Mucosa of rectum (tissue), 2 donors: Measurements from ENCODE around the gene KRT4.

Experiments
- H3K27ac ChIP-seq, 2 donors: one replicate each; pipeline ENCODE4 v1.7.0; 2013; ENCODE audit warnings: inconsistent platforms in 2 of 2, low read depth in 2 of 2, low read length in 2 of 2
- H3K27me3 ChIP-seq, 2 donors: one replicate each; pipeline ENCODE4 v1.7.0; 2013; ENCODE audit warnings: low read length in 2 of 2; ENCODE audit not compliant: control insufficient read depth in 2 of 2, insufficient read depth in 2 of 2
- H3K36me3 ChIP-seq, 2 donors: one replicate each; pipeline ENCODE4 v1.7.0; 2013; ENCODE audit warnings: low read length in 2 of 2; ENCODE audit not compliant: control insufficient read depth in 2 of 2, insufficient read depth in 2 of 2
- H3K4me1 ChIP-seq, 2 donors: one replicate each; pipeline ENCODE4 v1.7.0; 2013; ENCODE audit warnings: low read length in 2 of 2, mild to moderate bottlenecking in 1 of 2; ENCODE audit not compliant: control insufficient read depth in 2 of 2, insufficient read depth in 2 of 2
- H3K4me3 ChIP-seq, 2 donors: one replicate each; pipeline ENCODE4 v1.7.0; 2013; ENCODE audit warnings: low read length in 2 of 2
- H3K9ac ChIP-seq, 2 donors: one replicate each; pipeline ENCODE4 v1.7.0; 2013; ENCODE audit warnings: low read length in 2 of 2, low read depth in 1 of 2, mild to moderate bottlenecking in 1 of 2
- H3K9me3 ChIP-seq, 2 donors: one replicate each; pipeline ENCODE4 v1.7.0; 2013; ENCODE audit warnings: low read length in 2 of 2; ENCODE audit not compliant: control insufficient read depth in 2 of 2
- donor health status: healthy.
- donor health status: Normal muscosa, but diverticular disease.

The KRT4 gene

DNA sequence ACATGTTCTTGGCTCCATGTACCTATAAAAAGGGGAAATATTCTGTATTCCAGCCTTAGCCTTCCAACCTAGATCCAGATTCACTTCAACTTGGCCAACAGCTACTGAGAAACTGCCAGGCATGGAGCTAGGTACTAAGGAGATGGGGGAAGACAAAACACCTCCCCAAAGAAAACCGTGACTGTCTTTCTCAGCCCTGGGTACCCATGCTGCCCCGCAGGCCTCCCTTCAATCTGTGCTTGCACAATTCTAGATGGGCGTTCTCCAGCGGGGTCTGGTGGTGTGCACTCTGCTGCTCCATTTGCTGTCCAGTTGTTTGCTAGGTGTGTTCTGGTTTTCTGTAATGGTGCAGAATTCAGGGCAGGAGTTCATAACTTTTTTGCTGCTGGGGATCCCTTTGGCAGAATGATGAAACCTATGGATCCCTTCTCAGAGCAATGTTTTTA lies 817 bp upstream of the KRT4 start:
- Histone ChIP-seq H3K27me3 (no peaks in the 10 kb centered on the region), H3K9ac (no peak overlapping the region), H3K27ac (no peak overlapping the region), H3K4me3 (no peak overlapping the region), H3K36me3 (no peaks in the 10 kb centered on the region), H3K9me3 (no peaks in the 10 kb centered on the region), H3K4me1 (no peaks in the 10 kb centered on the region)

DNA sequence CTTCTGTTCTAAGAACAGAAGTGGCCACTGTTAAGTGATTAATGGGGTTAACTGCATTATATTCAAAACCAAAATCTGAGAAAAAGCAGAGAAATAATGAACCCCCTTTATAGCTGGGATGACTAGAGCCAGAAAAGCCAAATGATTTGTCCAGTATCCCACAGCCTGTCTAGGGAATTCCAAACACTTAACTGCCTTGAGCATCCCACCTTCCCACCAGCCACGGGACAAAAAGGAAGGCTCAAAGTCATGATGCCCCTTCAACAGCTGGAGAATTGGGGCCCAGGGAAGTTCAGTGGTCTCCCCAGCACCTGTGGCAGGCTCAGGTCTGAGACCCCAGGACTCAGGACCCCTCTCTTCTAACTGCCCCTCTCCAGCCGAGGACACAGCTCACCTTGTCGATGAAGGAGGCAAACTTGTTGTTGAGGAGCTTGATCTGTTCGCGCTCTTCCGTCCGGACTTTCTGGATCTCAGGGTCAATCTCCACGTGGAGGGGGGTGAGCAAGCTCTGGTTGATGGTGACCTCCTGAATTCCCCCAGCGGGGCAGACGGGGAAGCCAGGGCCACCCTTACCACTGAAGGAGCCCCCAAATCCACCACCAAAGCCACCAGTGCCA lies 605 bp downstream of the KRT4 start:
- Histone ChIP-seq H3K4me1 (no peaks in the 10 kb centered on the region), H3K9me3 (no peaks in the 10 kb centered on the region), H3K36me3 (no peaks in the 10 kb centered on the region), H3K4me3 (no peak overlapping the region), H3K9ac (no peak overlapping the region), H3K27ac (no peak overlapping the region), H3K27me3 (no peaks in the 10 kb centered on the region)

DNA sequence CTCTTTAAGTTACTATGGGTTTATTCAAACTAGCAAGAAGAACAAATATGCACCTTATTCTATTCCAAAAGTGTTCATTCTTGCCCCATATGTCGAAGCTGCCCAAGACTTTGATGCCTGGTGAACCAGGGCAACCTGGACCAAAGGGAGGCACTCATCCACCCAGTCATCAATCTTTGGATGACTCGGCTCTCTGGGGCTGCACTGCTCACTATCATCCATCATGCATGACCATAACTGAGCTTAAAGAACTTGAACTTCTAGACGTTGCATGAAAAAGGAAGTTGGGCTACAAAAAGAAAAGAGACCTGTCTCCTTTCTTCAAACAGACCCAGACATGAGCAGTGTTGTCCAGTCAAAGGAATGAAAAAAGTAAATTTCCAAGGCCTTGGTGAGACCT lies 1.2 kb downstream of the KRT4 start:
- Histone ChIP-seq H3K27ac (no peak overlapping the region), H3K9me3 (no peaks in the 10 kb centered on the region), H3K36me3 (no peaks in the 10 kb centered on the region), H3K4me3 (no peak overlapping the region), H3K27me3 (no peaks in the 10 kb centered on the region), H3K9ac (no peak overlapping the region), H3K4me1 (no peaks in the 10 kb centered on the region)

DNA sequence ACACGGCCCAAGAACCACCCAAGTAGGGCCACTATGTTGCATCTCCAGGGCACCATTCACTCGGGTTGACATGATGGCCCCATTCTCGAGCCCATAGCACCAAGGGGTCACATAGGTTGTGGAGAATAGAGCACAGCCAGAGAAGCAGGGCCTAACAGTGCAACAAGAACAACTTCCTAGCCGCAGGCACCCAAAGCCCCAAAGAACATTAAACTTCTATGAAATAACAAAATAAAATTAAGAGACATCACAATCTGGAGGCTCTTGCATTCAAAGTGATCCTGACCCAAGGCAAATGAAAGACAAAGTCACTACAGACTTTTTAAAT lies 1.9 kb downstream of the KRT4 start:
- no peaks in the 10 kb centered on the region for H3K36me3 ChIP-seq
- no peak overlapping the region for H3K9ac ChIP-seq
- H3K9me3 ChIP-seq: no peaks in the 10 kb centered on the region
- no peak overlapping the region for H3K27ac ChIP-seq
- no peaks in the 10 kb centered on the region for H3K4me1 ChIP-seq
- no peak overlapping the region for H3K4me3 ChIP-seq
- H3K27me3 ChIP-seq: no peaks in the 10 kb centered on the region

DNA sequence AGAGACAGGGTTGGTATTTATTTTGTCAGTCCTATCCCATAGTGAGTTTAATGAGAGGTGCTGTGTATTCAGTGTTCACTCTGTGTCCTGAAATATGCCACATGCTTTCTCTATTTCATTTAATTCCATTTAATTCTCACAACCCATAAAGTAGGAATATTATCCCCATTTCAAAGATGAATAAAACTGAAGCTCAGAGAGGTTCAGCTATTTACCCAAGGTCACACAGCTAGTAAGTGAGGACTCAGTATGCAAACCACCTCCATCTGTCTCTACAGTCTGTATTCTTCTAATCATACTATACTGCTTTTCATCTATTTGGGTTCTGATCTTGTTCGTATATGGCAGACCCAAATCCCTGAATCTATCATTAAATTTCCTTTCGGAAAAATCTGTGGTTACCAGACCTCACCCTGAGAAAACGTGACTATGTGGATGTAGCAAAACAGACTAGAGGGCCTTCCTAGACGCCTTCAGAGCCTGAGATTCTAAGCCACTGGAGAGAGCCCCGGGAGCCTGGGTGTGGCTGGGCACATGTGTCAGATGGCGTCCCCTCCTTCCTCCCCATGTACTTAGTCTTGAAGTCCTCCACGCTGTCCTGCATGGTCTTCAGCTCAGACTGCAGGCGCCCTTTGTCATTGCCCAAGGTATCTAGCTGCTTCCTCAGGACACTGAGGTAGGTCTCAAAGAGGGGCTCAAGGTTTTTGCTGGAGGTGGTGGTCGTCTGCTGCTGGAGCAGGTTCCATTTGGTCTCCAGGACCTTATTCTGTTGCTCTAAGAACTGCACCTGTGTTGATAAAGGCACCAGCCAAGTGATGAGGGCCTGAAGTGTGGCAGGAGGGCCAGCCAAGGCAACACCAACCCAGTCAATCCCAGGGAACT lies 2.5 kb downstream of the KRT4 start:
- no peaks in the 10 kb centered on the region for H3K36me3 ChIP-seq
- no peak overlapping the region for H3K27ac ChIP-seq
- no peaks in the 10 kb centered on the region for H3K27me3 ChIP-seq
- H3K9me3 ChIP-seq: no peaks in the 10 kb centered on the region
- H3K4me1 ChIP-seq: no peaks in the 10 kb centered on the region
- no peak overlapping the region for H3K9ac ChIP-seq
- no peak overlapping the region for H3K4me3 ChIP-seq

DNA sequence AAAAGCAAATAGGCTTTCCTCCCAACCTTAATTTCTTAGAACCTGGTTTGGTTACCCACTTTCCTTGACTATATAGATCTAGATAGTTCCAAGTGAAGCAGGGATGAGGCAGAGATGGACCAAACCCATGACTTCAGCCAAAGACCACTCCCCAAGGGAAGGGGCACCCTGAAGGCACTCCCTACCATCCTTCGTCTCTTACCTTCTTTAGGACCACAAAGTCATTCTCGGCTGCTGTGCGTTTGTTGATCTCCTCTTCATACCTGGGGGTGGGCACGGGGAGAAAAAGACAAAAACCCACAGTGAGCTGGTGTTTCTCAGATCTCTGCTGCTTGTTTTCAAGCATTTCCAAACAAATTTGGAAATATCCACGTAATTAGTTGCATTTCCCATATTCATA lies 3.4 kb downstream of the KRT4 start:
- Histone ChIP-seq H3K9me3 (no peaks in the 10 kb centered on the region), H3K36me3 (no peaks in the 10 kb centered on the region), H3K4me1 (no peaks in the 10 kb centered on the region), H3K4me3 (no peak overlapping the region), H3K27ac (no peak overlapping the region), H3K27me3 (no peaks in the 10 kb centered on the region), H3K9ac (no peak overlapping the region)

DNA sequence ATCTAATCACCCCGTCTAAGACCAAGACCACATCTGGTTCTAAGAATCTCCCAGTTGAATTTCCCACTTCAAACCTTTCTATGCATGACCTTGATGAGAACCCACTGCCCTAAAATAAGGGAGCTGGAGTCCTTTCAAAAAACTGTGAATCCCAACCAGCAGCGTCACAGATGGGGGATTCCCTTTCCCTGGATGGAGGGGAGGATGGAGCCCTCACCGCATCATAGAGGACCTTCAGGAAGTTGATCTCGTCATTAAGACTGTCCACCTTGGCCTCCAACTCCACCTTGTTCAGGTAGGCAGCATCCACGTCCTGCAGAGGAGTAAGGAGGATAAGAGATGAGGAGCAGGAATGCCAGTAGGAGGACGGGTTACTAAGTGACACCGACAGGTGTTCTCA lies 4.8 kb downstream of the KRT4 start:
- Histone ChIP-seq H3K9ac (no peak overlapping the region), H3K4me3 (no peak overlapping the region), H3K27ac (no peak overlapping the region), H3K36me3 (no peaks in the 10 kb centered on the region), H3K27me3 (no peaks in the 10 kb centered on the region), H3K9me3 (no peaks in the 10 kb centered on the region), H3K4me1 (no peaks in the 10 kb centered on the region)

DNA sequence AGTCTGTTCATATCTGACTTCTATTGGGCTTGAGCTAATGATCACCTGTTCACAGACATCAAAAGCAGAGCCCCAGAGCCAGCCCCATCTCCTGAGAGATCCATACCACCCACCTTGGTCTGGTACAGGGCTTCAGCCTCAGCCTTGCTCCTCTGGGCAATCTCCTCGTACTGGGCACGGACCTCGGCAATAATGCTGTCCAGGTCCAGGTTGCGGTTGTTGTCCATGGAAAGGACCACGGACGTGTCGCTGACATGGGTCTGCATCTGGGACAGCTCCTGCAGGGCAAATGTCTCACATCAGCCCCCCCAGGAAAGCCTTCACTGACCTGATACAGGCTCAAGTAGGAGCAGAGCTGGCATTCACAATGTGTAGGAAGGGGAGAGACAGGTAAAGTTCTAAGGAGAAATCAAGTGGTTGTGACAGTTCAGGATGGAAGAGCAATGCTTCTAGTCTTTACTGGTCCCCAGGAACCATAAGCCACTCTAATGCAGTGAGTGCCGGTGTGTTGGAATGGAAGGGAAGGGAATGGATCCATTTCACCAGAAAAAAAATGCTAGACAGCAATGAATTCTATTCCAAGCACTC lies 5.2 kb downstream of the KRT4 start:
- no peak overlapping the region for H3K27ac ChIP-seq
- no peaks in the 10 kb centered on the region for H3K36me3 ChIP-seq
- H3K27me3 ChIP-seq: no peaks in the 10 kb centered on the region
- no peaks in the 10 kb centered on the region for H3K9me3 ChIP-seq
- no peak overlapping the region for H3K4me3 ChIP-seq
- H3K4me1 ChIP-seq: no peaks in the 10 kb centered on the region
- no peak overlapping the region for H3K9ac ChIP-seq

DNA sequence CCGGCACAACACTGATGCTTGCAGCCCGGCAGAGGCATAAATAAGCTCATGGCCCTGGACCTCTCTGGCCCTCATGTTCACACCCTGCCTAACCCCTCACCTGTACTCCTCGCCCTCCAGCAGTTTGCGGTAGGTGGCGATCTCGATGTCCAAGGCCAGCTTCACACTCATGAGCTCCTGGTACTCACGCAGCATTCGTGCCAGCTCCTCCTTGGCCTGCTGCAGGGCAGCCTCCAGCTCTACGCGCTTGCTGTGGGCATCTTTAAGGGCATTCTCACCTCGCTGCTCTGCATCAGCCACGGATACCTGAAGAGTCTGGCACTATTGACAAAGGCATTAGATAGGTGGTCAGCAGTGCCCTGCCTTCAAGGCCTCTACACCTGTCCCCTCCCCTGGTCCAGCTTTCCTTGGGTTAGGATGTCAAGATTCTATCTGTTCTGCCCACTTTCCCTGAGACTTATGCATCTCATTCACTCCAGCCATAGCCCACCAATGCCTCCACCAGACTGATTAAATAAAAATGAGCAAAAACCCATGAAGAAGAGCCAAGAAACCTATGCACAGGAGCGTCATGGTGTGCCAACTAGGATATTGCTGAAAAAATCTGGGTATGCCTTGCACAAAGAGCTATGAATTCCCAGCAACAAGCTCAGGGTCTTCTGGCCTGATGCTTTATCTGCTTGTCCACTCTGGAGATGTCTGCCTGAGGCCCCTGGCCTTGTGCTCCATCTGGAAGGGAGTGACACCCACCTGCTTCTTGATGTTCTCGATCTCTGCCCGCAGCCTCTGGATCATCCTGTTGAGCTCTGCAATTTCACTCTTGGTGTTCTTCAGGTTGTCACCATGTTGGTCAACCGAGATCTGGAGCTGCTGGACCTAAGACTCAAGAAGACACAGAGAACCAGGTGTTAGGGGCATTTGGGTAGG lies 6.1 kb downstream of the KRT4 start:
- Histone ChIP-seq H3K9me3 (no peaks in the 10 kb centered on the region), H3K4me3 (no peak overlapping the region), H3K4me1 (no peaks in the 10 kb centered on the region), H3K27me3 (no peaks in the 10 kb centered on the region), H3K36me3 (no peaks in the 10 kb centered on the region), H3K9ac (no peak overlapping the region), H3K27ac (no peak overlapping the region)
